GM21576 (cell line): ENCODE data around the gene TMEM190.

Experiments
- ATAC-seq: cut with Tn5 transposase; IDR thresholded peaks from one replicate; pipeline ENCODE4 v1.9.1; 2021; ENCODE audit warnings: mild to moderate bottlenecking, moderate library complexity; ENCODE audit not compliant: unreplicated experiment

TMEM190 gene

DNA sequence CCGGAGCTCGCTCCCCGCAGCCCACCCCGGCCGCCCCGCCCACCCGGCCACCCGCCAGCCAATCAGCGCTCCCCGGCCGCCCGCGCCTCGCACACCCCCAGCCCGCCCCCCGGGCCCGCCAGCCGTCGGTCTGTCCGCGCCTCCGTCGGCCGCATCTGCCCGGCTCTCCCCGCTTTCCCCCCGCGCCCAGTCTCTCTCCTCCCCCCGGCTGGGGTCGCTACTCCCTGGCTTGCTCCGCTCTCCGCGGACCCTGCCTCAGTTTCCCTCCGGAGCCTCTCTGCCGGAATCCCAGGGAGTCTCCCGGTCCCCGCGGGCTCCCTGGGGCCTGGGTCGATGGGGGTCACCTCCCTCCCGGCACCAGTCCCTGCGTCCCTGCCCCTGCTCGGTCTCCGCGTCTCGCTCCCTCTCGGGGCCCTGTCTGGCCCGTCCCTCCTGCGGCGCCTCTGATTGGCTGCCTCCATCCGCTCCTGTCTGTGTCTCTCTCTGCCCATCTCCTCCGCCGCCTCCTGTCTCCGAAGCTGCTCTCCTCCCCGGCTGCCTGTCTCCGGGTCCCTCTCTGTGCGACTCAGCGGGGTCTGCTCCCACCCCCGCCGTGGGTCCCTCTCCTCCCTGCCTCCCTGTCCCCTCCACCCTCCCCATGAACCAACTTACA, 6.8 kb upstream of the TMEM190 start:
- ATAC-seq: no peak

- ATAC-seq: no peak
These were observed 6.2 kb upstream of the TMEM190 start, which contains the start of gene IL11 for GRCh38 chr19:55370305-55370988. Gene IL11, minus strand, starts transcription at chr19:55370463. Its CDS starts 153 bp downstream, at chr19:55370310.

GRCh38 chr19:55372316-55373081, 4.1 kb upstream of the TMEM190 start:
- ATAC-seq: no peak

GRCh38 chr19:55373306-55373992, 3.2 kb upstream of the TMEM190 start:
- no peak for ATAC-seq

- no peak for ATAC-seq
These were observed 2.5 kb upstream of the TMEM190 start for GRCh38 chr19:55373993-55374757.

GRCh38 chr19:55377356-55378131, 918 bp downstream of the TMEM190 start:
- ATAC-seq: no peak

GRCh38 chr19:55379174-55379573, 2.5 kb downstream of the TMEM190 start:
- ATAC-seq: no peak

DNA sequence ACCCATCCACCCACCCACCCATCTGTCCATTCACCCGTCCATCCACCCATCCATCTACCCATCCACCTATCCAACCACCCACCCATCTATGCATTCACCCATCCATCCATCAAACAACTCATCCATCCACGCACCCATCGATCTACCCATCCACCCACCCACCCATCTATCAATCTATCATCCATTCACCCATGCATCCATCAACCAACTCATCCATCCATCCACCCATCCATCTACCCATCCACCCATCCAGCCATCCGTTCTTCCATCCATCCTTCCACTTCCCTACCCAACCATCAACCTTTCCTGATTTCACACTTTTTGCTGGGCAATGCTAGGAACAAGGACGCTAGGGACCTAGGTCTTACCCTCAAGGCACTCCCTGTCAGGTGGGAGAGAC, 5.4 kb downstream of the TMEM190 start:
- ATAC-seq: no peak

- no peak for ATAC-seq
These were observed 6.0 kb downstream of the TMEM190 start for GRCh38 chr19:55382522-55383054.

GRCh38 chr19:55383279-55384130, 6.9 kb downstream of the TMEM190 start:
- no peak for ATAC-seq

- no peak for ATAC-seq
These were observed 7.7 kb downstream of the TMEM190 start, which contains the start of gene TMEM238 for GRCh38 chr19:55384131-55384919. Gene TMEM238, minus strand, starts transcription at chr19:55384292. Its CDS starts 33 bp downstream, at chr19:55384259.

DNA sequence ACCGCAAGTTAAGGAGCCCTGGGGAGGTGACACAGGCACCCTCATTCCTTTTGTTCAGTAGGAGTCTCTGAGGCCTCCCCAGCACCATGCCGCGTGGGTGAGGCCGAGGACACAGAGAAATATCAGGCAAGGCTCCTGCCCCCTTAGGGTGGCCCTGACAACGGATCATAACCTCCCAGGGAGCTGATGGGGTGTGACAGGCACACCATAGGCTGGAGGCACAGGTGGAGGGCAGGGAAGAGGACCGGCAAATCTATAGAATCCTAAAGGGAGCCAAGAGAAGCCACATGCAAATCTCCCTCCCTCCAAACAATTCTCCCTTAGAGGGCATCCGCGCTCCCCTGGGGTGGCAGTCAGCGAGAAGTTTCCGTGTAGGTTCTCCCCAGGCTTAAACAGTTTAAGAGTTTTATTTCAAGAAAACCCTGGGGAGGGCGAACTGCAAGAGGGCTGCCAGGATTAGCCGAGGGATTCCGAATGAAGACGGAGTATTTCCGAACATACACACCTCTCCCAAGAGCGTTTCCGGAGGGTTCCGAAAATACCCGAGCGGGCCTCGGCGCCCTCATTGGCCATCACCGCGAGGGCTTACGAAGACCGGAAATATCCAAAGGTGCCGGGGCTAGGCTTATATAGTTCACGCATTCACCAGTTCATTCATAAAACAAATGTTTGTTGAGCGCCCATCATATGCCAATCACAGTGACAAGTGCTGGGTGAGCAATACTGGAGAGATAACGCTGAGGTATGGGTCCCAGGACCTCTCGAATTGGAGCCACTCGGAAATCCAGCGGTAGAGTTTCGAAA, 8.5 kb downstream of the TMEM190 start:
- peak; percentile 41 for ATAC-seq

DNA sequence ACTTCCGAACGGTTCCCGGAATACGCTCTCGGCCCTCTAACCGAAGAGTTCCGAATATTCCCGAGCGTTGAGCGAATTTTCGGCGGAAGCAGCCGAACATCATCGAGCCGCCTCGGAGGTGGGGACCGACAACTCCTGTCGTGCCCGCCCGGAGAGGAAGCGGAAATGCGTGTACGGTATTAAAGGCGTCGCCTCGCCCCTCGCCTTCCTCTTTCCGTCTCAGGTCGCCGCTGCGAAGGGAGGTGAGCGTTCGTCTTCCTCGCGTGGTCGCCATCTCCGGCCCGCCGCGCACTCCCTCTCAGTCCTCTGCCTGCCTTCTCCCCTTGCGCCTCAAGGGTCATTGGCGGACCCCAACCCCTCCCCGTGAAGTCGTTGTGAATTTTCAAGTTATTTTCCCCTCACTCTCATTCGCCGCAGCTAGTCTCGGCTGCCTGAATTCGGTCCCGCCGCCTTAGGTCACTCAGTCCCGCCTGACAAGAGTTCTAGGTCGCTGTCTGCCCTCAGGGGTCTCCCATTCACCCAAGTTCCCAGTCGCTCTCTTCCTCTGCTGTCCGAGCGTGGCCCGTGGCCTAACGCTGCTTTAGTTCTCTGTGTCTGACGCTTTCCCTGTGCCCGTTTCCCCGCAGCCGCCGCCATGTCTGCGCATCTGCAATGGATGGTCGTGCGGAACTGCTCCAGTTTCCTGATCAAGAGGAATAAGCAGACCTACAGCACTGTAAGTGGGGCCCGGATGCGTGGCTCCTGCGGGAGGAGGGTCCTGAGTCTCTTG, 9.3 kb downstream of the TMEM190 start, which contains the start of gene RPL28:
RPL28 (plus strand) TSS at position 209 of the 769 bp plus-strand sequence; CDS start at position 635, 426 bp downstream.
- peak; percentile 57 for ATAC-seq

- ATAC-seq: no peak
These were observed 9.9 kb downstream of the TMEM190 start for GRCh38 chr19:55386493-55386971.

- ATAC-seq: no peak
These were observed 11.3 kb downstream of the TMEM190 start for GRCh38 chr19:55387736-55388497.
